Sigmoid colon (tissue), 4 donors: Measurements from ENCODE around the gene ZNF100.

Experiments
- CTCF ChIP-seq, 4 experiments: fragments of 450-650 bp in 3 of 4; fragments of 200-600 bp in 1 of 4; IDR thresholded peaks; one replicate each; pipeline ENCODE4 v1.5.1; 2016 to 2019; ENCODE audit warnings: antibody characterized with exemption in 4 of 4, mild to moderate bottlenecking in 3 of 4, moderate library complexity in 2 of 4
- EP300 ChIP-seq, 4 donors: sonication (generic); formaldehyde crosslinking; IDR thresholded peaks; one replicate each; pipeline ENCODE4 v1.6.1; 2017; ENCODE audit warnings: antibody characterized with exemption in 4 of 4
- POLR2A ChIP-seq, 2 donors: fragments of 450-650 bp; IDR thresholded peaks; one replicate each; pipeline ENCODE4 v1.6.1; 2016; ENCODE audit warnings: antibody characterized with exemption in 2 of 2, mild to moderate bottlenecking in 2 of 2, moderate library complexity in 2 of 2
- POLR2AphosphoS5 ChIP-seq, 4 donors: sonication (generic); formaldehyde crosslinking; IDR thresholded peaks; one replicate each; pipeline ENCODE4 v1.6.1; 2017; ENCODE audit warnings: antibody characterized with exemption in 4 of 4

DNA sequence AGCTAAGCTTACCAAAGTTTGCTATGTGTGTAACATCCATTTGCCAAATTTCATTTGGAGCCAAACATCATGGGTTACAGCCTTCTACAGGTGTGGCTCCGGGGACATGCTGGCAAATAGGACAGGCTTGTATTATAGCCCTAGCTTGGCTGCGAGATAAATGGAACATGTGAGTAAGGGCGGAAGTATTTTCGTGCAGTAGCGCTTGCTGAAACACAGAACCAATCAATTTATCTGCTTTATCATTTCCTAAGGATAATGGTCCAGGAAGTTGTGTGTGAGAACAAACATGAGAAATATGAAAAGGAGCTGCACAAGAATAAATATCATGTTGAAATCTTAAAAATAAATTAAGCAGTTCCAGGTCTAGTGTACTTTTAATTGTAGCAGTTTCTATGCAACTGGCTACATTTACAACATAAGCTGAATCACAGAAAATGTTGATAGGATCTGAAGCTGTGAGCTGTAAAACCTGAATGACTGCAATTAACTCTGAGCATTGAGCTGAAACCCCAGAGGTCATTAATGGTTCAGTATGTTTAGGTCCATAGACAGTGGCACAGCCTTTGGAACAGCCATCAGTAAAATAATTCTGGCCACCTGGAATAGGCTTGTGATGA lies 22.2 kb upstream of the ZNF100 start:
- no peak for TF ChIP-seq CTCF (IDR thresholded peaks at IDR 0.05)
- TF ChIP-seq POLR2AphosphoS5 (IDR thresholded peaks at IDR 0.05): no peak
- TF ChIP-seq POLR2A (IDR thresholded peaks at IDR 0.05): no peak
- no peak for TF ChIP-seq EP300 (IDR thresholded peaks at IDR 0.05)
